ENCODE measurements around the gene GLP1R.

DNA sequence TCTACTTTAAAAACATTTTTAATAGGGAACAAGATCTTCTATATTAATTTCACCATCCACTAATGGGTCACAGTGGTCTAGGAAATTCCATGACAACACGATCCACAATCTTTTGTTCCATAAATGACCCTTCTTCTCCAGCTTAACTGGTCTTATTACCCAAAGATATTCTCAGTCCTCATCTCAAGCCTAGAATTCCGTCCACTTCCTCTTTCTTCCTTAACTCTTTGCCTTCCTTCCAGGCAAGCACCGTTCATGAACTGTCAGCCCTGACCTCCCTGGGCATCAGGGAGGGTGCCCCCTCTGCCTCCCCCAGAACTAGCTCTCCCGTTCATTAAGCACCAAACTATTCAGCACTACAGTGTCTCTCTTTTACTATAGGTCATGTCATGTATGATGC, 58.5 kb downstream of the GLP1R start:
- TF ChIP-seq, protein P1, sequence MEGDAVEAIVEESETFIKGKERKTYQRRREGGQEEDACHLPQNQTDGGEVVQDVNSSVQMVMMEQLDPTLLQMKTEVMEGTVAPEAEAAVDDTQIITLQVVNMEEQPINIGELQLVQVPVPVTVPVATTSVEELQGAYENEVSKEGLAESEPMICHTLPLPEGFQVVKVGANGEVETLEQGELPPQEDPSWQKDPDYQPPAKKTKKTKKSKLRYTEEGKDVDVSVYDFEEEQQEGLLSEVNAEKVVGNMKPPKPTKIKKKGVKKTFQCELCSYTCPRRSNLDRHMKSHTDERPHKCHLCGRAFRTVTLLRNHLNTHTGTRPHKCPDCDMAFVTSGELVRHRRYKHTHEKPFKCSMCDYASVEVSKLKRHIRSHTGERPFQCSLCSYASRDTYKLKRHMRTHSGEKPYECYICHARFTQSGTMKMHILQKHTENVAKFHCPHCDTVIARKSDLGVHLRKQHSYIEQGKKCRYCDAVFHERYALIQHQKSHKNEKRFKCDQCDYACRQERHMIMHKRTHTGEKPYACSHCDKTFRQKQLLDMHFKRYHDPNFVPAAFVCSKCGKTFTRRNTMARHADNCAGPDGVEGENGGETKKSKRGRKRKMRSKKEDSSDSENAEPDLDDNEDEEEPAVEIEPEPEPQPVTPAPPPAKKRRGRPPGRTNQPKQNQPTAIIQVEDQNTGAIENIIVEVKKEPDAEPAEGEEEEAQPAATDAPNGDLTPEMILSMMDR (conservative IDR thresholded peaks at IDR 0.05; ENCODE audit: low read length), result no peak
- TF ChIP-seq EZH2phosphoT487 (IDR thresholded peaks at IDR 0.05; ENCODE audit: borderline replicate concordance), result no peak

All from Loucy (cell line).